NCI-H510A (cell line): ENCODE data around the gene PAQR7.

Source experiments
- DNase-seq: peaks from one replicate; lab custom pipeline; 2025; lab: John Stamatoyannopoulos, UW

PAQR7 gene, protein sequence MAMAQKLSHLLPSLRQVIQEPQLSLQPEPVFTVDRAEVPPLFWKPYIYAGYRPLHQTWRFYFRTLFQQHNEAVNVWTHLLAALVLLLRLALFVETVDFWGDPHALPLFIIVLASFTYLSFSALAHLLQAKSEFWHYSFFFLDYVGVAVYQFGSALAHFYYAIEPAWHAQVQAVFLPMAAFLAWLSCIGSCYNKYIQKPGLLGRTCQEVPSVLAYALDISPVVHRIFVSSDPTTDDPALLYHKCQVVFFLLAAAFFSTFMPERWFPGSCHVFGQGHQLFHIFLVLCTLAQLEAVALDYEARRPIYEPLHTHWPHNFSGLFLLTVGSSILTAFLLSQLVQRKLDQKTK

DNA sequence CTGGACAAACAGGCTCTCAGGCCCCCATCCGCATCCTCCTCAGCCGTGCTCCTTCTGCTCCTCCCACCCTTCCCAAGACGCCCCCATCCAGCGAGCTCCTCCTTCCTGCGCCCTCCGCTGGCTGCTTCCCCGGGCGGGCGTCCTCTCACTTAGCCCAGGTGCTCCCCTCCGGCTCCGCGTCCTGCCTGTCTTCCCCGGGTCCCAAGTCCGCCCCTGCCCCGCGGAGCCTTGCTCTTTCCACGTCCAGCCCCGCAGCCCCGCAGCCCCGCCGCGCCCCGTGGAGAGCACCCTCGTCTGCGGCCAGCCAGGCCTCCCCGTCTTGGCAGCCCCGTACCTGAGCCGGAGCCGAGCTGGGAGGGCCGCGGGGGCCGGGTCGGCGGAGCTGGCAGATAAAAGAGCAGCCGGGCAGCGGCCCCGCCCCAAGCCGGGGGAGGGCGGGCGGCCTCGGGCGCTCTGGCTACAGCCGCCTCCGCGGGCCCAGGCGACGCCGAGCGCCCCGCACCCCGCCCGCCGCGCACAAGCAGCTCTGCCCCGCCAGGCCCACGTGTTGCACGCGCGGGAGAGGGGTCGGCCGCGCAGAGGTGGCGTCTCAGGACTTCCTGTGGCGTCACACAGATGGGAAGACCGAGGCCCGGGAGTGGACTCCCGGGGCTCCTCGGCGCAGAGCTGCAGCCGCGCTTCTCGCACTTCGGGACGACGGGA, at the start of gene PAQR7:
PAQR7 (minus strand) TSS at position 555 of the 702 bp plus-strand sequence. CDS start 11,869 bp downstream, outside the sequence.
- DNase-seq: peak; percentile 58

DNA sequence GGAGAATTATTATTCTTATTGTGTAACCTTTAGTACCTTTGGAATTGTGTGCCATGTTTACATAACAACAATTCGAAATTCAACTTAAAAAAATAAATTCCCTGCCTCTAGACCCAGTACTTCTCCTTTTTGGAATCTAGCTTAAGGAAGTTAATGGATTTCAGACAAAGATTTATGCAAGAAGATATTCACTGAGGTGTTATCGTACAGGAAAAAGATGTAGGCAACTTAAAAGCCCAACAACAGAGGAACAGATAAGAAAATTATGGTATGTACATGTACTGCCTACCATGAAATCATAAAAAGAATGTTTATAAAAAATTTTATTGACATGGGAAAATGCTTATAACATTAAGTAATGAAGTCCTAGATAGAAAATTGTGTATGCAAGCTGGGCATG, 48.9 kb upstream of the PAQR7 start:
- DNase-seq: no peak

DNA sequence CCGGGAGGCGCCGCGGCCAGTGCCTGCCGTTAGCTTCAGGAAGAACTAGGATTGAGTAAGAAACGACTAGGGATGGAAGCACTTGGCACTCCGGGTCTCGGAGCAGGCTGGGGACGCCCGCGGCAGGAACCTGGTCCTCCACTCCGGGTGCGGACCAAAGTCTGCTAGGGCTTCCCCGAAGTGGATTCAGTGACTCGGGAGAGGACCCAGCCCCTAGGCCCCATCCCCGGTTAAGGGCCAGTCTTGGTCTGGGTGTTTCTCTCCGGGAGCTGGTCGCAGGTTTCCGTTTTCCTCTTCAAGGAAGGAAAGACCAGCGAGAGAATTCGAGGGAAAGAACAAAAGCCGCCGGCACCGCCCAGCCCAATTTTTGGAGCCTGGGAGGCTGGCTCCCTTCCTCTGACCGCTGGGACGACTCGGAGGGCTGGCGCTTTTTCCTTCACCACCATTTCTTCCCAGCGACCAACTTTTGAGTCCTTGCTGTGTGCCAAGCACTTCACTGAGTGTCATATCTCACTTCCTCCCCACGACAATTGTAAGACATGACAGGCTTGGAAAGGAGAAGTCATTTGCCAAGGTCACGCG, 47.6 kb upstream of the PAQR7 start:
- no peak for DNase-seq

DNA sequence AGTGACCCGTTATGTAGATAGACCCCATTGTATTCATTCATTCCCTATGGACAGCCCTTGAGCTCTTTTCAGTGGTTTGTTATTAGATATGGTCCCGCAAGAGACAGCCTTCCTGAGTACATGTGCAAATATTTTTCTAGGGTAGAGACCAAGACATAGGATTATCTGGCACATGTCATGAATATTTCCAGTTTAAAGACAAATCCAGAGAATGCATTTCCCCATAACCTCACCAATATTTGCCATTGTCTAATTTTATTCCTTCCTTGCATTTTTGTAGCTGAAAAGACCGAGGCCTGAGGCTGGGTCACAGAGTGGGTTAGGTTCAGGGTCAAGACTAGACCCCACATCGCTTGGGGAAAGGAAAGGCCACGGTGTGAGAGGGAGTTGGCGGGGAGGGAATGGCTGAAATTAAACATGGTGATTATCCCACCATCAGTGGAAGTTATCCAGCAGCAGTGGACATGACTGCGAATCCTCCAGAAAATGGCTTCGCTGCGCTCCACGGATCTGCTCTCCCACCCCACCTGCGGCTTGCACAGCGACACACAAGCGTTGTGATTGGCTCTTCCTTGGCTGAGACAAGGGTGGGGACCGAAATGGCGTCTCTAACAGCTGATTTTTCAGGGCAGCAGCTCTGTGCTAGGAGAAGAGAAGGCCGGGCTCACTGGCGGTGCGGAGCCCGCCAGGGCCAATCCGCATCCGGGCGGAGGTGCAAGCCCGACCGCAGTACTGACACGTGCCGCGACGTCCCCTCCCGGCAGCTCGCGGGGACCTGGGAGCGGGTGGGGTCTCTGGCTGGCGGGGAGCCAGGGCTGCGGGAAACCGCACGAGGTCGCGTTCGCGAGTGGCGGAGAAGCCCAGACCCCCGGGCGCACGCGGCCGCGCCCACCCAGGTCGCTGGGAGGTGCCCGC, 46.8 kb upstream of the PAQR7 start:
- peak; percentile 69 for DNase-seq

DNA sequence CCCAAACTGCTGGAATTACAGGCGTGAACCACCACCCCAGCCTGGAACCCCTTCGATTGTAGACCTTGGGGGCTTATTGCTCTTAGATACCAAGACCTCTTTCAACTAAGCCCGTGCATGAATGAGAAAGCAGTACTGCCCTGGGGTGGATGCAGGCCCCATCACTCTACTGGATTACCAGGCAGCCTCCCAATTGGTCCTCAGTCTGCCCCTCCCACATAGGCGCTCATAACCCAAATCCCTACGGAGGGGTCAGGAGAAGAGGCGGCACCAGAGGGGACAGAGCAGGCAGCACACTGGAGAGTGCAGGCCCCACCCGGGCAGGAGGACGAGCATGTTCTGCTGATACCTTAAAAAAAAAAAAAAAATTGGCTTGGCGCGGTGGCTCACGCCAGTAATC, 43.1 kb upstream of the PAQR7 start:
- DNase-seq: no peak

DNA sequence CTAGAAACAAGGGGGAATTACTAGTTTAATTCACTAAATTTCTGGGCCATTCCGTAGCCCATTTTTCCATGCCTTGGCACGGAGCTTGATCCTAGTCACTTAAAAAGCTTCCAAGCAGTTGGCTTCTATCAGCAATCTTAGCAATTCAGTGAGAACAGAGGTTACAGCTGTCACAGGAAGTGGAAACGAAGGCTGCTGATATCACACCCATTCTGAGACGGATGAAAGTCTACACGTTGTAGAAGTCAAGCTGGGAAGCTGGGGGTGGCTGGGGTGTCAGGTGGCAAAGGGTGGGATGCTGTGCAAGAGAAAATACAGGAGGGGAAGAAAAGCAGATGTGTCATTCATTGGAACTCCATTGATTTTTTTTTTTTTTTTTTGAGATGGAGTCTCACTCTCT, 42.5 kb upstream of the PAQR7 start:
- no peak for DNase-seq

DNA sequence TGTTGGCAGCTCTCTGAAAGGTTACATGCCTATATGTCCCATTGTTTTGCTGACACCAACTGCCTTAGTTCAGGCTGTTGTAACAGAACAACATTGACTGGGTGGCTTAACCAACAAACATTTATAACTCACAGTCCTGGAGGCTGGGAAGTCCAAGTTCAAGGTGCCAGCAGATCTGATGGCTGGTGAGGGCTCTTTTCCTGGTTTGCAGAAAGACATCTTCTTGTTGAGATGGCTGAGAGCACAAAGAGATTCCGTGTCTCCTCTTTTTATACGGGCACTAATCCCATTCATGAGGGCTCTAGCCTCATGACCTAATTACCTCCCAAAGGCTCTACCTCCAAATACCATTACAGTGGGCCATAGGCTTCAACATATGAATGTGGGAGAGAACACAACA, 41.0 kb upstream of the PAQR7 start:
- DNase-seq: no peak

DNA sequence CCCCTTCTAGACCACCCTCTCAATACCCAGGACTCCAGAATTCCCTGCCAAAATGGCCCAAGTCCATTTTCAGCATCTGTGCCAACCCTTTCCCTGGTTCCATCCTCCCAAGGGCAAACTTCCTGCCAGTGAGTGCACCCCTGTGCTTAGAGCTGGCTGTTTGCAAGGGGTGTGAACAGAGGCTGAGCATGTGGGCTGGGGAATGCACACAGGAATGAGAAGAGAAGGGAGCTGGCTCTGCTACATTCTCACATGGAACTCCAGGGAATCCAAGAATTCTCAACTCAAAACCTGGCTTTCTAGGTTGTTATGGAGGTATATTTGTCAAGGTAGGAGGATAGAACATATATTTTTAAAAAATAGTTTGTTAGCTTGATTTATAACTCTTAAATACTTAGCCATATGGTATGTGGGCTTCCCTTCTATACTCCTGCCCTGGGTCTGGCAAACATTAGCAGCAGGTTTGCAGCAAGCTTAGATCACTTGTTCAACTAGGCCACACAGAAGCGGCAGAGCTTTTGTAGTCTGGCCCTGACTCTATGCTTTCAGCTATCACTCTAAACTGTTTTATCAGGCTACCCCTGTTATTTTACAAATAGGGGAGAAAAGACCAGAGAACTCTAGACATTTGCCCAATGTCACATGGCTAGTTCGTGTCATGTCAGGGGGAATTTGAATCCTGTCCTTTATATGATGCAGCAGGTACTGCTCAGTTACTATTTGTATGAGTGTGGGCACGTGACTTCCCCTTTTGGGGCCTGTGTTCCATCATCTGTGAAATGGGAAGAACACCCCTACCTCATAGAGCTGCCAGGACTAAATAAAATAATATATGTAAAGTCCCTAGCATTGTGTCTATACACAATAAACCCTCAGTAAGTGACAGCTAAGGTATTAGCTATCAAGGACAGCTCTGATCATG, 38.8 kb upstream of the PAQR7 start:
- DNase-seq: no peak

DNA sequence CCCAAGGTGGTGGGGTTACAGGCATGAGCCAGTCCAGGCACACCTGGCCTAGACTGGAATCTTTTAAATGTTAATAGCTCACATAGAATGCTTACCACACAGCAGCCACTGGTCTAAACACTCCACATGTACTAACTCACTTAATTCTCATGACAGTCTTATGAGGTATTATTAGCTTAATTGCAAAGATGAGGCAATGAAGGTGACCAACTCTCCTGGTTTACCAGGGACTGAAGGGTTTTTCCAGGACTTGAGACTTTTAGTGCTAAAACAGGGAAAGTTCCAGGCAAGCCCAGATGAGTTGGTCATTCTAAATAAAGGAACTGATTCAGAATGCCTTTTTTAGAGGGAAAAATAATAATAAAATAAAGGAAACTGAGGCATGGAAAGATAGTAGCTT, 37.7 kb upstream of the PAQR7 start:
- DNase-seq: no peak

DNA sequence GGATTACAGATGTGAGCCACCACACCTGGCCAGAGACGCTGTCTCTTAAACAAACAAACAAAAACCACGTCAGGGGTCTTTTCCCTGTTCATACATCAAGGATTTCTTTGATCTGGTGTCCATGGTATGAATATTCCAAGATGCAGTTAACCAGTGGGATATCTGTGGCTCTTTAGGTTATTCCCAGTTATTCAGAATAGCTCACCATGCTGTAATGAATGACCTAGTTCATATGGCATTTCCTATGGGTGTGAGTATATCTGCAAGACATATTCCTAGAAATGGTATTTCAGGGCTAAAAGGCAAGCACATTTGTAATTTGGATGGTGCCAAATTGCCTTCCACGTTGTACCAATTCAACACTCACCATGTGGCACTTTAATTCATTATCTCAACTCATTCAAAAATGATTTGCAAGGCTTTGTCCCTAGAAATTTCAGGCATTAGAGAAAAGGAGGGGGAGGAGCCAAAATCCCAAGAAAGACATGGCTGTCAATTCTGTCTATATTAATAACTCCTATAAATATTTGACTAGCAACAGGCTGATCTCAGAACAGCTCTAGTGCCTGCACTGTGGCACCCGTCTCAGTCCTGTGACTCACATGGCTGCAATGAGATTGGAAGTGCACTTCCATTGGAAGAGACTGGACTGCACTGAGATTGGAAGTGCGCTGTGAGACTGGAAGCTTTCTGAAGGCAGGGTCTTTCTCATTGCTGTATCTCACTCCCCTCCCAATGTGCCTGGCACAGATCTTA, 36.7 kb upstream of the PAQR7 start:
- no peak for DNase-seq

DNA sequence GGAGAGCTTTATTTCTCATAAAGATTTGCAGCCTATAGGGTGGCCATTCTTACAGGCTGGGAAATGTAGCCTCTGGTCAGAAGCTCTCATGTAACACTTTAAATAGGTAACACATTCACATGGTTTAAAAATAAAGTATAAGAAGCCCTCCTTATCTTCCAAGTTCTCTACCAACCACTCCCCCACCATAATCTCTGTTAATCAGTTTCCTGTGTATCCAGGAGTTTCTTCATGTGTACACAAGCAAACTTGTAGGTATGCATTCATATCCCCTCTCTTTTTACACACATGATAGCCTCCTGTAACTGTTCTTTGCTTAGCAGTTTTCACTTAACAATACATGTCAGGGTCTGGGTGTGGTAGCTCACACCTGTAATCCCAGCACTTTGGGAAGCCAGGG, 35.7 kb upstream of the PAQR7 start:
- no peak for DNase-seq

DNA sequence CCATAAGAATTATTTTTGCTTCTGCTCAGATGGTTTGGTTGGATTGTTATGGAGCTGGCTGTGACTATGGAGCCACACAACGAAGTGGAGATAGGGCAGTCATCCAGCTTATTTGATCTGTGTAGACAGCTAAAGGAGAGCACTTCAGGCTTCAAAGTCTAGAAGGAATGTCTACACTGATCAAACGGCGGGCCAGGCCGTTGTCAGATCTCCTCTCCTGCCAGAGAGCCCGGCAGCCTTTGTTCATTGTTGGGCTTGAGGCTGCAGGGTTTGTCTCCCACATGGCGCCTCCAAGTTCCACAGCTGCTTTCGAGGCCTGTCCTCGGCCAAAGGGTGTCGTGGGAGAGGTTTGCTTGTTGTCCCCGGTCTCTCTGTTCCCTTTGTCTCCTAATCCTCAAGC, 33.5 kb upstream of the PAQR7 start:
- DNase-seq: no peak

DNA sequence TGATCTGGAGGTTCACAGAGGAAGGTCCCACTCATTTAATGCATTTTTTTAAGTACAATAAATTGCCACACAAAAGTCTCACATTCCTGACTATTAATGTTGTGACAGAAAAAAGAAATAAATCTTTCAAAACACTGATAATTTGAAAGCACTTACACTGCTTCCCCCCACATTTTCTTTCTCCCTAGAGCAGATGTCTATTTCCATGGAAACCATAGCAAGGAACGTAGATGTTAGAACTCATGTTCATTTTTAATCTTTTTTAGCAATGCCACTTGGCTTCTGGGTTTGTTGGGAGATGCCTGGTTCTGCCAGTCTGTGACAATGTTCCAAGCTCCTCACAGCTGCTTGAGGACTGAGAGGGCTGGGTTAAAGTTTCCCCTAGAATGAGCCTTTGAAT, 32.7 kb upstream of the PAQR7 start:
- no peak for DNase-seq

DNA sequence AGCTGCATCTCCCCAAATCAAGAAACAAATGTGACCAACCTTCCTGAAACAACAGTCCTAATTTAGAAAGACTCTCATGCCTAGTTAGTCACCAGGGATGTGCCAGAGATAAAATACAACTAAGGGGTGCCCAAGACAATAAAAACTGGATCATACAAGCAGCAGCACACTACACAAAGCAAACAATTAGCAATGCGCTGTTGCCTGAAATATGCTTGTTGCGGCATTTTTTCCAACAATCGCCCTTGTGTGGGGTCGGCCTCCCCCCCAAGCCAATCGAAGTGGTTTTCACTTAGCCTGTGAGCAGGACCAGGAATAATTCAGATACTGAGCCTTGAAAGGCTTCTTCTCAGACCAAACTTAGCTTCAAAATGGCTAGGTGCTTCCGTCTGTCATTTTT, 32.1 kb upstream of the PAQR7 start:
- DNase-seq: no peak

DNA sequence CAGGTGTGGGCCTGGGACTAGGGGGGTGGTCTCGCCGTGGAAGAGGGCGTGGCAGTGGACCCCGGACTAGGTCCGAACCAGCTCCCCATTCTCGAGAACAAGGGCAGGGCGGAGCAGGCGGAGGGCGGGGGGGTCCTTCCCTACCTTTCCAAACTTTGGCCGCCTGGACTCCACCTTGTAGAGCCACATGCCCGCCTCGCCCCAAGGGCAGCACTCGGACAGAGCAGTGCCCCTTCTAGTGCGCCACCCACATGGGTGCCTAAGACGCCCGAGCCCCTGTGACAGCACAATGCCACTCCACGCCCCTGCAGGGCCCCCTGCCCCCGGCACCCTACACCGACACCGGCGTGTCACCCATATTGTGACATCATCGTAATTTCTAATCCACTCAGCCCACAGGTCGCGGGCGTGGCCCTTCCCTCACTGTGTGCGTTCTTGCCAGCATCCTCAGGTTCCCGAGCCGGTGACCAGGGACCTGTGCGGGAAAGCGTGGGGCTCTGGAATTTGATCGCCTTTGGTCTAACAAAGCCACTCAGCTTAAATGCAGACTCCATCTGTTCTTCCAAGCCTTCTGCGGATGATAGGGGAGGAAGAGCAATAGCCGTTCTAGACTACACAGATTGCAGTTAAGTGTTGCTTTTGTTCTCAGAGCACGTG, 31.3 kb upstream of the PAQR7 start:
- peak; percentile 58 for DNase-seq

DNA sequence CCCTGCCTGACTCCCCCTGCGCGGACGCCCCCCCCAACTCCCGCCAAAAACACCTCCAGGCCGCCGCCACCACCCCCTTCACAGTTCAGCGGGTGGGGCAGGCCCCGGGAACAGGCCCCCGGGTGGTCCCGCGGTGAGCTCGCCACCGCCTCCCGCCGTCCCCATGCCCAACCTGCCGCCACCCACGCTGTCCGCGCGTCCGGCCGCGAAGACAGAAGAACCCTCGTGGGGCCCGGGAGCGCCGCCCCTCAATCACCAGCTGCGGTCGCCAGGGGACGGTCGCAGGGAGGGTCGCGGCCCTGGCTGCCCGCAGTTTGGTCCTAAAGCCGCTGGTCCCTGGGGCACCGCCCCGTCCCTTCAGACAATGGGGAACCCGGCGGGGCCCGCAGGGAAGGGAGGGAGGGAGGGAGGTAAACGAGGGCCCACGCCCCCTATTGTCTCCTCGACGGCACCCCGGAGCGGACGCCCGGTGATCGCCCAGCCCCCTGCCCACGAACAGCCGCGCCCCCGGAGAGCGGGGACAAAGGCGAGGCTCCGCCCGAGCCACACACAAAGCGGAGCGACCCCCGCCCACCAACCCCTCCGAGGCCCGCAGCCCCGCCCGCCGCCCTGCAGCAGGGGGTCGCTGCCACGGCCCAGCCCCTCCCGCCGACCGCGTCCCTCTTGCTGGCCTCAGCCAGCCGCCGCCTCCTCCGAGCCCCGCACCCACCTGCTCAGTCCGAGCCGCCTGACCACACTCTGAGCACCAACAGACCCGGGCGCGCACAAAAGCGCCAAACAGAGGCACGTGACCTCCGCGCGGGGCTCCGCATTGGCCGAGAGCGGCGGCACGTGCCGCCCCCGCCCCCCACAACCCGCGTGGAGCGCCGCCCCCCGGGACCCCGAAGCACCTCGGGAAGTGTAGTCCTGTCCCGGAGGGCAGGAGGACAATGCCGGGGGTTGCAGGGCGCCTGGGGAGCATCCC, 30.5 kb upstream of the PAQR7 start, which contains the start of gene STMN1:
STMN1 (minus strand) TSS at position 740 of the 964 bp plus-strand sequence. CDS start 1,743 bp downstream, outside the sequence.
- DNase-seq: peak; percentile 89

DNA sequence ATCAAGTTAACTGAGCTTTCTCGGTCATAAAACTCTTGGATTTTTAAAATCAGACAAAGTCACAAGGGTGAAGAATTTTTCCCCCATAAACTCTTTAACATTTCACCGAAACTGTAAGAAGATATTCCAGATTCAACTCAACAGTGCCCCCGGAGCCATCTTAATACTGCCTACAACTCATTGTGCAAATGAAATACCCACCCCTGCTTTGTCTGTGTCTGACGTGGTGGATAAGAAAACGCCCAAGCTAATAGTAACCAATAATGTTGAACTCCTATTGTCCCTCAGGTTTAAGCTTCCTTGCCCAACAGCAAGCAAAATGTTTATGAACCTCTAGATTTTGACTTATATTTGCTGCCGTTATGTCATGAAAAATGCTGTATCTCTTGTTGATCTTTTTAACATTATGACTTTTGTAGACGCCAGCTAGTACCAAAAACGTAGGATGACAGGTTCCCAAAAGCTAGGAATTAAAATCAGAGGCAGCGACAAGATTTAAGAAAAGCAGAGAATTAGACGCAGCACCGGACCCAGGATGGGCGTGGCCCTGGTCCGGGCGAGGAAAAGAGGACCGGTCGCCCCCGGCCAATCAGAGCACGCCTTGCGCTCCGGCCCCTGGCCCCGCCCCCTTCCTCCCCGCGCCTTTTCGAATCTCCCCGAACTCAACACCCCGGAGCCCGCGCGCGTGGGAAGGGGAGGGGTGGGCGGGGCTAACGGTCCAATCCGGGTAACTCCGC, 29.6 kb upstream of the PAQR7 start:
- DNase-seq: peak; percentile 90

DNA sequence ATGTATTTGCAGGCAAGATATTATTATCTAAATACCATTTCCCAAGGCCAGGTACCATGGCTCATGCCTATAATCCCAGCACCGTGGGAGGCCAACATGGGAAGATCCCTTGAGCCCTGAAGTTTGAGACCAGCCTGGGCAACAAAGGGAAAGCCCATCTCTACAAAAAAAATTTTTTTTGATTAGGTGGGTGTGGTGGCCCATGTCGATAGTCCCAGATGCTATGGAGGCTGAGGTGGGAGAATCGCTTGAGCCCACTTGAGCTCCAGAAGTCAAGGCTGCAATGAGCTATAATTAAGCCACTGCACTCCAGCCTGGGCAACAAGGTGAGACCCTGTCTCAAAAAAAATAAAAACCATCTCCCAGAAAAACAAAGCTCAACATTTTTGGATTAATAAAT, 28.5 kb upstream of the PAQR7 start:
- no peak for DNase-seq
